DOHH2 (cell line): ENCODE results near the gene TMEM250.

Experiments used
- H3F3A ChIP-seq: fragments of 200-600 bp; sonication (generic), shearing (Covaris generic); 2 replicates; pipeline ENCODE4 v1.6.0; 2016; ENCODE audit warnings: antibody characterized with exemption, mild to moderate bottlenecking; ENCODE audit not compliant: control insufficient read depth, insufficient read depth
- H3K27ac ChIP-seq: fragments of 200-600 bp; sonication (generic); 2 replicates; pipeline ENCODE4 v1.5.1; 2014; ENCODE audit warnings: low read depth, mild to moderate bottlenecking, low read length, moderate library complexity
- H3K27me3 ChIP-seq: fragments of 200-600 bp; sonication (generic); 2 replicates; pipeline ENCODE4 v1.6.1; 2014; ENCODE audit warnings: mild to moderate bottlenecking, low read length, mixed read lengths; ENCODE audit not compliant: control insufficient read depth
- H3K36me3 ChIP-seq: fragments of 200-600 bp; sonication (generic); 2 replicates; pipeline ENCODE4 v1.6.1; 2014; ENCODE audit warnings: mild to moderate bottlenecking, low read length, moderate library complexity, mixed read lengths; ENCODE audit not compliant: control insufficient read depth
- H3K4me1 ChIP-seq: fragments of 200-600 bp; sonication (generic); 2 replicates; pipeline ENCODE4 v1.6.1; 2014; ENCODE audit warnings: mild to moderate bottlenecking, low read length, mixed read lengths; ENCODE audit not compliant: control insufficient read depth
- H3K4me2 ChIP-seq: fragments of 200-600 bp; sonication (generic); 2 replicates; pipeline ENCODE4 v1.6.0; 2014; ENCODE audit warnings: mild to moderate bottlenecking, low read length, moderate library complexity
- H3K4me3 ChIP-seq: fragments of 200-600 bp; sonication (generic); 2 replicates; pipeline ENCODE4 v1.5.1; 2014; ENCODE audit warnings: mild to moderate bottlenecking, low read length, mixed read lengths
- H3K79me2 ChIP-seq: fragments of 200-600 bp; sonication (generic); 2 replicates; pipeline ENCODE4 v1.6.1; 2014; ENCODE audit warnings: mild to moderate bottlenecking, low read length, mixed read lengths; ENCODE audit not compliant: control insufficient read depth
- H3K9me2 ChIP-seq: fragments of 200-600 bp; sonication (generic); replicated peaks from 2 replicates; pipeline ENCODE4 v1.6.1; 2014; ENCODE audit warnings: mild to moderate bottlenecking, low read length, mixed read lengths; ENCODE audit not compliant: control insufficient read depth
- H3K9me3 ChIP-seq: fragments of 200-600 bp; sonication (generic); 2 replicates; pipeline ENCODE4 v1.6.1; 2014; ENCODE audit warnings: antibody characterized with exemption, low read length, mixed read lengths; ENCODE audit not compliant: control insufficient read depth, insufficient read depth
- H4K20me1 ChIP-seq: fragments of 200-600 bp; sonication (generic); 2 replicates; pipeline ENCODE4 v1.6.0; 2014; ENCODE audit warnings: low read depth, mild to moderate bottlenecking, antibody characterized with exemption, low read length, moderate library complexity; ENCODE audit not compliant: control insufficient read depth, insufficient read depth
- EZH2phosphoT487 ChIP-seq: fragments of 200-600 bp; sonication (generic); IDR thresholded peaks from 2 replicates; pipeline ENCODE4 v1.6.1; 2017; ENCODE audit warnings: borderline replicate concordance, mild to moderate bottlenecking, antibody characterized with exemption, low read length, moderate library complexity, mixed read lengths
- TF ChIP-seq, protein P1 (sequence below): fragments of 200-600 bp; sonication (generic); IDR thresholded peaks from one replicate; pipeline ENCODE4 v1.5.1; 2014; ENCODE audit warnings: antibody characterized with exemption, mild to moderate bottlenecking, low read depth, low read length; ENCODE audit not compliant: poor library complexity, severe bottlenecking

The TMEM250 gene

DNA sequence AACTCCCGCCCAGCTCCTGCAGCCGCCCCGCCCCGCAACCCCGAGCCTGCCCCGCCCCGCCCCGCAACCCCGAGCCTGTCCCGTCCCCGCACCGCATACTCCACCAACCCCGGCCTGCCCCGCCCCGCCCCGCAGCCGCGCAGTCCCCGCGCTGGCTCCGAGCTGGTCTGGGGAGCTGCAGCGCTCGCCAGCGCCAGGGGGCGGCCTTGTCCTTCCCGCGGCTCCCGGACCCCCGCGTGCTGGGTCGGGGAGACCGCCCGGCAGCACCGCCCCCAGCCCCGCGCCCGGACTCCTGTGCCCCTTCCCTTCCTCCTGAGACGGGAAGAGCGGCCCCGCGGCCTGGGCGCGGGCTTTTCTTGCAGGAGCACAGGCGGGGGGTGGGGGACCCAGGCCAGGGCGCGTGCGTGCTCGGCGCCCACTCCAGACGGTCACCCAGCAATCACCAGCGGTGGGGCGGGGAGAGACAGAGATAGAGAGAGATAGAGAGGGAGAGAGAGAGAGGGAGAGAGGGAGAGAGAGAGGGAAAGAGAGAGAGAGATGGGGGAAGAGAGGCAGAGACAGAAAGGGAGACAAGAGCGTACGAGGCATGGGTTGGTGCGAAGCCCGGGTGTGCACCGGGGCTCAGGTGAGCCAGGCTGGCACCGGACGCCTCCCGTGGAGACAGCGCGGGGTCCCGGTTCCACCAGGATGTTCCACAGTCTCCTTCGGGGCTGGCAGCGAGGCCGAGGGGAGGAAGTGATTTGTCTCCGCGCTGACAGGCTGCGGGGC lies 14.7 kb upstream of the TMEM250 start:
- no peak overlapping the region for H3K4me3 ChIP-seq
- H4K20me1 ChIP-seq, result no peaks in the 10 kb centered on the region
- H3K36me3 ChIP-seq, result no peaks in the 10 kb centered on the region
- H3K9me2 ChIP-seq, result no peaks in the 10 kb centered on the region
- H3K4me2 ChIP-seq, result no peak overlapping the region
- H3K79me2 ChIP-seq, result no peaks in the 10 kb centered on the region
- peaks cover 20% of the 10 kb centered on the region for H3K27me3 ChIP-seq
- H3K9me3 ChIP-seq, result no peaks in the 10 kb centered on the region
- no peaks in the 10 kb centered on the region for H3K4me1 ChIP-seq
- TF ChIP-seq, protein P1, sequence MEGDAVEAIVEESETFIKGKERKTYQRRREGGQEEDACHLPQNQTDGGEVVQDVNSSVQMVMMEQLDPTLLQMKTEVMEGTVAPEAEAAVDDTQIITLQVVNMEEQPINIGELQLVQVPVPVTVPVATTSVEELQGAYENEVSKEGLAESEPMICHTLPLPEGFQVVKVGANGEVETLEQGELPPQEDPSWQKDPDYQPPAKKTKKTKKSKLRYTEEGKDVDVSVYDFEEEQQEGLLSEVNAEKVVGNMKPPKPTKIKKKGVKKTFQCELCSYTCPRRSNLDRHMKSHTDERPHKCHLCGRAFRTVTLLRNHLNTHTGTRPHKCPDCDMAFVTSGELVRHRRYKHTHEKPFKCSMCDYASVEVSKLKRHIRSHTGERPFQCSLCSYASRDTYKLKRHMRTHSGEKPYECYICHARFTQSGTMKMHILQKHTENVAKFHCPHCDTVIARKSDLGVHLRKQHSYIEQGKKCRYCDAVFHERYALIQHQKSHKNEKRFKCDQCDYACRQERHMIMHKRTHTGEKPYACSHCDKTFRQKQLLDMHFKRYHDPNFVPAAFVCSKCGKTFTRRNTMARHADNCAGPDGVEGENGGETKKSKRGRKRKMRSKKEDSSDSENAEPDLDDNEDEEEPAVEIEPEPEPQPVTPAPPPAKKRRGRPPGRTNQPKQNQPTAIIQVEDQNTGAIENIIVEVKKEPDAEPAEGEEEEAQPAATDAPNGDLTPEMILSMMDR, result no peak
- no peak overlapping the region for H3K27ac ChIP-seq
- H3F3A ChIP-seq, result no peaks in the 10 kb centered on the region

DNA sequence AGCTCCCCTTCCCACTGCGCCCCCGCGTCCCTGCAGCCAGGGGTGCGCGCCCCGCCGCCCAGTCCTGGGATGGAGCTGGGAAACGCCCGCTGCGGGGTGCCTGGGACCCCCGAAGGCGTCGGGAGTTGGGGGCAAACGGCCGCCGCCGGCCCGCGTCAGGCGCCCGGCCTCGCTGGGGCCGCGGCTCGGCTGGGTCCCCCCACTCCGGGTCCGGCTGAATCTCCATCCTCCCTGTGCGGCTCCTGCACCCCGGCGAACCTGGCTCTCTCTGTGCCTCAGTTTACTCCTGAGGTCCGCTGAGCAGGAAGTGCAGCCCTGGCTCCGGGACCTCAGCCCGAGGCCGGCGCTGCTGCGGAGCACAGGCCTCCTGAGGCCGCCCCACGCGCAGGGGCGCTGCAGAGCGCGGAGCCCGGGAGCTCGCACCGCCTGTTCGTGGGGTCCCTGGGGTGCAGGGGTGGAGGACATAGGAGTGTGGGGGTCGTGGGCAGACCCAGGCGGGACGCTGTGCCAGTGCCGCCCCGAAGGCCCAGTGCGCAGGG lies 13.9 kb upstream of the TMEM250 start:
- H3K4me2 ChIP-seq, result no peak overlapping the region

DNA sequence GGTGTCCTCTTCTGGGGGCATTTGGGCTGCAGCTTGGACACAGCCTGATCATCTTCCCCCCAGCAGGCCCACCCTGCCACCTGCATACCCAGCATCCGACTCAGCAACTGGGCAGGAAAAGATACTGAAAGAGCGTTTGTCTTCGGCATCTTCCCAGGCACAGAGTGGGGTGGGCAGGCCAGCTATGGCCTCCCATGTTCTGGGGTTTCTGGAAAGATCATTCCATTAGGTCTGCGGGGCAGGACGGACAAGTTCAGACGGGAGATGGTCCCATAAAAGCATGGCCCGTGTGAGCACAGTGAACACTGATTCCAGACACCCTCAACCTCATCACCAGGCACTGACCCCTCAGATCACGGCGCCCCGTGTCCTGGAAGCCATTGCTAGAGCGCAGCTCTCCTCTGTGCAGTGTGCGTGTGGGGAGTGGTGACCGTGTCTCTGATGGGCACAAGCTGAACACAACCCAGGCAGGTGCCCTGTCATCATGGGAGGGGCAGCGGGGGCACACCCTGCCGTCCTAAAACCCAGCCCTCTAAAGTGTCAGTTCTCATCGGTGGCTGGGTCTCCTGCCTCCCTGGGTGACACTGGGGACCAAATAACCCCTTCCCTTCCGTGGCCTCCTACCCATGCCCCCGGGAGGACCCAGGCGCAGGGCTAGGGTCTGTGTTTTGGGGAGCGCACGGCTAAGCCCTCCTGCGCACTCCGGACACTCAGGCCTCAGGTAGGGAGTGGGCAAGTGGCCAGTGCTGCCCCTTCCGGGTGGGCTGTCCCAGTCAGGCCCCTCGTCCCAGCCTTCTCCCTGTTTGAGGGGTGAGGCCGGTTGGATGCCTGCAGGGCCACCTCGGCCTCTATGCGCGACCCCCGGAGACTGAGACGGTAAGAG lies 13.2 kb upstream of the TMEM250 start:
- Histone ChIP-seq H3K79me2 (no peaks in the 10 kb centered on the region), H3K27ac (no peak overlapping the region), H3K4me3 (no peak overlapping the region), H4K20me1 (no peaks in the 10 kb centered on the region), H3K9me3 (no peaks in the 10 kb centered on the region), H3K27me3 (peaks cover 20% of the 10 kb centered on the region), H3K36me3 (no peaks in the 10 kb centered on the region), H3F3A (no peaks in the 10 kb centered on the region), H3K4me1 (no peaks in the 10 kb centered on the region), H3K9me2 (no peaks in the 10 kb centered on the region), H3K4me2 (no peak overlapping the region)
- TF ChIP-seq, protein P1, result no peak
- no peak for TF ChIP-seq EZH2phosphoT487

More for the DNA sequence above, 13.9 kb upstream of the TMEM250 start:
- Histone ChIP-seq H3F3A (no peaks in the 10 kb centered on the region), H3K9me3 (no peaks in the 10 kb centered on the region), H3K4me1 (no peaks in the 10 kb centered on the region), H3K79me2 (no peaks in the 10 kb centered on the region), H4K20me1 (no peaks in the 10 kb centered on the region), H3K9me2 (no peaks in the 10 kb centered on the region), H3K27ac (no peak overlapping the region), H3K27me3 (peaks cover 20% of the 10 kb centered on the region), H3K36me3 (no peaks in the 10 kb centered on the region), H3K4me3 (no peak overlapping the region)
- TF ChIP-seq, protein P1, result no peak
- no peak for TF ChIP-seq EZH2phosphoT487
